GM12801 (cell line): Measurements from ENCODE around the gene ATXN7.

Experiments used
- TF ChIP-seq, protein P1 (sequence below): IDR thresholded peaks from one replicate; pipeline ENCODE4 v1.5.1; 2011; ENCODE audit warnings: control low read depth; ENCODE audit not compliant: insufficient read length; ENCODE audit errors: extremely low read depth

Gene ATXN7

DNA sequence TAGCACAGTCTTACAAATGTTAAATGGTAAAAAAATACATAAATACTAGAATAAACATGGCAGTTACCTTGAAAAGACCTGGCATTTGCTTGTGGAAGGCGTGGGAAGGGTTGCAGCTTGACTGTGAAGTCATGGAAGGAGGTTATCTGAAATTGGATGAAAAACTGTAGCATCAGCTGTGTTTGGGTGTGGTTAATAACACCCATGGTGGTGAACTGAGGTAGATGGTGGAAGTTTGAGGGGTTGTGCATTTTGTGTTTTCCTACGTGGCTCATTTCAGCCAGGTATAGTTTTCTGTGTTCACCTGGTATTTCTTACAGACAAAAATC, 113.2 kb downstream of the ATXN7 start:
- TF ChIP-seq, protein P1, sequence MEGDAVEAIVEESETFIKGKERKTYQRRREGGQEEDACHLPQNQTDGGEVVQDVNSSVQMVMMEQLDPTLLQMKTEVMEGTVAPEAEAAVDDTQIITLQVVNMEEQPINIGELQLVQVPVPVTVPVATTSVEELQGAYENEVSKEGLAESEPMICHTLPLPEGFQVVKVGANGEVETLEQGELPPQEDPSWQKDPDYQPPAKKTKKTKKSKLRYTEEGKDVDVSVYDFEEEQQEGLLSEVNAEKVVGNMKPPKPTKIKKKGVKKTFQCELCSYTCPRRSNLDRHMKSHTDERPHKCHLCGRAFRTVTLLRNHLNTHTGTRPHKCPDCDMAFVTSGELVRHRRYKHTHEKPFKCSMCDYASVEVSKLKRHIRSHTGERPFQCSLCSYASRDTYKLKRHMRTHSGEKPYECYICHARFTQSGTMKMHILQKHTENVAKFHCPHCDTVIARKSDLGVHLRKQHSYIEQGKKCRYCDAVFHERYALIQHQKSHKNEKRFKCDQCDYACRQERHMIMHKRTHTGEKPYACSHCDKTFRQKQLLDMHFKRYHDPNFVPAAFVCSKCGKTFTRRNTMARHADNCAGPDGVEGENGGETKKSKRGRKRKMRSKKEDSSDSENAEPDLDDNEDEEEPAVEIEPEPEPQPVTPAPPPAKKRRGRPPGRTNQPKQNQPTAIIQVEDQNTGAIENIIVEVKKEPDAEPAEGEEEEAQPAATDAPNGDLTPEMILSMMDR, result no peak

DNA sequence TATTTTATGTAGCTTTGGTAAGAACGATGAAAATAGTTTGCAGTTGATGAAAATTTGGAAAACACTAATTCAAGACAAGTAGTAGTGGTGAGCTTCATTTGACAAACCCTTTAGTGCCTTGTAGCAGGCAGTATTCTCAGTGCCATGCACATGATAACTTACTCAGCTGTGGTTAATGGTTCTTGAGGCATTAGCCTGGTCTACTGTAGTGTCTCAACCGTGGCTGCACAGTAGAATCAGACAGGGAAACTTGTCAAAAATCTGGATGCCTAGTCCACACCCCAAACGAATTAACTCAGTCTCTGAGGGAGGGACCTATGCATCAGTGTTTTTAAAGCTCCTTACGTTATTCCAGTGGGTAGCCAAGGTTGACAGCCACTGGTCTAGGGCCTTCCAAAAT, 114.2 kb downstream of the ATXN7 start:
- TF ChIP-seq, protein P1, result no peak

DNA sequence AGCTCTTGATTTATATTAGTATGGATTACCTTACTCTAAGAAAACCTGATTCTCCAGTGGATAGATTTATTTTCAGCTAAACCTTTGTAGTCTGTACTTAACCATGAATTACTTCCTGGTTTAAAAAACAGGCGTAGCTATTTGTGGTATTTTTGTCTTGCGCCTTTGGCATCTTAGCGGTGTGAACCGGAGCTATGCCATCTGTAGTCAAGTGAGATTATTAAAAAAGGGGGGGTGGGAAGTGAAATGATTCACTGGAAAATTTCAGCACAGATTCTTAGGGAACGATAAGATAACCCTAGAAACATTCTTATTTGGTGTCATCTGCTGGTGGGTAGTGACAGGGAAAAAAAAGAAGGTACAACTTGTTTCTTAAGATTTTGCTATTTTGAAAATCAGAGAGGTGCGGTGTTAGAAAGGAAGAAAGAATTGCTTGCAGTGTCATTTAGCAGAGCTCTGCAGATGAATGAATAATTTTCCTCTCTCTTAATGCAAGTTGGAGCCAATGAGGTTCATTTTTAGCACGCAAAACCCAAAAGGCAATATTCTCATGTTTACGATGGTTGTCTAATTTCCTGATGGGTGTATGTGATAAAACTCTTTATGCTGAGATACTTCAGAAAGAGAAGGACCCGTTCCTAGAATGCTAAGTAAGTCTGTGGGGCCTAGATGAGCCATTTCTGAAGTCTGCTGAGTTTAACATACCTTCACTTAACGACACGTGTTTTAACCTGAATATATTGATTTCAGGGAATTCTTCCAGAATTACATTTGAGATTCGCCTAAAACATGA, 115.6 kb downstream of the ATXN7 start:
- TF ChIP-seq, protein P1, result no peak

DNA sequence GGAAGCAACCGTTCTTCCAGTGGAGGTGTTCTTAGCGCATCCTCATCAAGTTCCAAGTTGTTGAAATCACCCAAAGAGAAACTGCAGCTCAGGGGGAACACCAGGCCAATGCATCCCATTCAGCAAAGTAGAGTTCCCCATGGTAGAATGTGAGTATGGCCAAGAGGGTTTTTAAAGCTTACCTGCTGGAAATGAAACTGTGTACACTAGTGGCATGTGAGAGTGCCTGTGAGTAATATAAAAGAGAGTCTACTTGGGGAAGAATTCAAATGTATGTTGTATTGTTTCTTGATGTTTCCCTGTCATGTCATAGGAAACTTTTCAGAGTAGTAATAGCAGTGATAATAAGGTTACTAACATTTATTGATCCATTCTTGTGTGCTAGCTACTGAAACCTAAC, 116.4 kb downstream of the ATXN7 start:
- TF ChIP-seq, protein P1, result no peak

DNA sequence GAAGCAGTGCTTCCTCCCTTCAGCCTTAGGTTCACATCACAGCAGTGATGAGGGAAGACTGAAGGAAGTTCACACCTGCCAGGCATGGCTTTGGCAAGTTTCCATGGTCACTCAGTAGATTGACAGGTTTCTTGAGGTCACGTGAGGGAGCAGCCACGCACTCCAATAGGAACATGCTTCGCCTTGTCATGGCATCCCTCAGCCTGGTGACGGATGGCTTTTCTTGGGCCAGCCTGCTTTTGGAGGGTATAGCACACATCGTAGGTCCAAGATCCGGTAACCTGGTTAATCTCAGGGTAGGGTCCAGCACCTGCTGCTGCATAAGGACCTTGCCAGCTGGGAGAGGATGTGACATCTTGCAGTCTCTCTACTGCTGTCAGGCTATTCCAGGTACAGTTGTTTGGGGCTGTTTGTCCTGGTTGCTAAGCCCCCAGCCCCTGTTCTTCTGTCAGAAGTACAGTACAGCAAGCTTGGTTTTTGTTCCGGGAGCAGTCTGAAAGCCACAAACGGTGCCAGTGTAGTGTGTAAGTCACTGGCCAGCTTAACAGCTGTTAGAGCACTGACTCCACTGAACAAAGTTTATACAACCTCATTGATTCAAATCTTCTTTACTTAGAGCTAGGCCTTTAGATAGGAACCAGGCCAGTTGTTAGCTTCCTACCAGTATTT, 117.3 kb downstream of the ATXN7 start:
- TF ChIP-seq, protein P1, result no peak

DNA sequence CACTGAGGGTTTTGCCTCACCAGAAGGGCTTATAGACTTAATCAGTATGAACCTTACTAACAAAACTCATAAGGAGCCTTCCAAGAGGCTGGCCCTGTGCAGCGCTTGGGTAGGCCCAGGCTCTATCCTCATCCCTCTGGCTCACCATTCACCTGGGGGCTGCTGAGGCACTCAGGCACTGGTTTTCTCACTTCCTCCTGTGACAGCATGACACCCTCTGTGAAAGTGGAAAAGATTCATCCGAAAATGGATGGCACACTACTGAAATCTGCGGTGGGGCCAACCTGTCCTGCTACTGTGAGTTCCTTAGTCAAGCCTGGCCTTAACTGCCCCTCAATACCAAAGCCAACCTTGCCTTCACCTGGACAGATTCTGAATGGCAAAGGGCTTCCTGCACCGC, 118.3 kb downstream of the ATXN7 start:
- TF ChIP-seq, protein P1, result no peak

DNA sequence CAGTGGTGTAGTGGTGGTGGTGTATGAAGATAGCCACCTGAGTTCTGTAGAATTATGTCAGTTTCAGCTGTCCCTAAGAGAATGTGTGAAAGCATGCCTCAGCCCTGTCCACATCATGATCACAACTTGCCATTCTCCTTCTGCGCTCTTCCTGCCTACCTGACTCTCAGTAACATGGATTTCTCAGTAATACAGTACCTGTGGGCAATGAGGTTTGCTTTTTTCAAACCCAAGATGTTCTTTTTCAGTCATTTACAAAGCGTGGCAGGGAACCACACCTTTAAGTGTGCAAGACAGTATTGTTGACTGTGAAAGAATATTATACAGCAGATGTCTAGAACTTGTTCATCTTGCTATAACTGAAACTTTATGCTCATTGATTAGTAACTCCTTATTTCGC, 120.7 kb downstream of the ATXN7 start:
- TF ChIP-seq, protein P1, result no peak
